ENCODE results near the gene FSD2. TPM values are rescaled to one million over a fixed set of nuclear protein-coding genes. Genes with fewer than 3 reads are reported as not detected.
A peak's percentile ranks its signal among the peaks of the same experiment; 100 is the strongest.

The FSD2 gene
- total and polyA plus RNA-seq, 9 of the 15 experiments (the other 6 are each of a cell fraction or from before 2014, with no cell fraction given), result 0.01 to 0.06 TPM; not detected in 7

- peak; percentile 14; the same call in 1 of the 2 replicates for TF ChIP-seq USF2 (CRISPR knock-in tag; IDR thresholded peaks at IDR 0.05)
- no peak for TF ChIP-seq TARDBP (IDR thresholded peaks at IDR 0.05)
- 0 out of 2 replicates have a peak, but pooled peaks have one; percentile 26 for TF ChIP-seq L3MBTL2 (IDR thresholded peaks at IDR 0.05)
- TF ChIP-seq ELF1 (tag; IDR thresholded peaks at IDR 0.05), result no peak
- peak; percentile 40 for TF ChIP-seq SMARCA4 (IDR thresholded peaks at IDR 0.05)
- TF ChIP-seq KAT7 (CRISPR knock-in tag; IDR thresholded peaks at IDR 0.05; ENCODE audit: borderline replicate concordance), result no peak
- no peak for TF ChIP-seq SRSF9 (IDR thresholded peaks at IDR 0.05; ENCODE audit: borderline replicate concordance, low read depth, low read length)
- no peak for TF ChIP-seq GABPA (tag; conservative IDR thresholded peaks at IDR 0.05; ENCODE audit: low read depth)
- TF ChIP-seq TSC22D4 (tag; IDR thresholded peaks at IDR 0.05), result no peak
- no peak for TF ChIP-seq TCFL5 (CRISPR knock-in tag; conservative IDR thresholded peaks at IDR 0.05)
- TF ChIP-seq NEUROD1 (IDR thresholded peaks at IDR 0.05; ENCODE audit: borderline replicate concordance, low read depth, low read length, partially characterized antibody), result no peak
- TF ChIP-seq PURB (CRISPR knock-in tag; IDR thresholded peaks at IDR 0.05; ENCODE audit: low read depth), result no peak
- TF ChIP-seq ZNF740 (CRISPR knock-in tag; IDR thresholded peaks at IDR 0.05), result no peak
- TF ChIP-seq ZNF740 (tag; IDR thresholded peaks at IDR 0.05), result no peak
- TF ChIP-seq CEBPB (tag; IDR thresholded peaks at IDR 0.05), result no peak
- no peak for TF ChIP-seq ZSCAN32 (CRISPR knock-in tag; IDR thresholded peaks at IDR 0.05)
- no peak for TF ChIP-seq XRCC5 (IDR thresholded peaks at IDR 0.05; ENCODE audit: low read depth, low read length)
- no peak for TF ChIP-seq EP400 (IDR thresholded peaks at IDR 0.05)
- peak; percentile 87 for TF ChIP-seq MYBL2 (IDR thresholded peaks at IDR 0.05; ENCODE audit: low read depth)
- no peak for TF ChIP-seq MYBL2 (CRISPR knock-in tag; IDR thresholded peaks at IDR 0.05; ENCODE audit: borderline replicate concordance)
- TF ChIP-seq BRF2 (IDR thresholded peaks at IDR 0.05; ENCODE audit: borderline replicate concordance, insufficient read depth, insufficient read length), result no peak
- TF ChIP-seq PREB (CRISPR knock-in tag; IDR thresholded peaks at IDR 0.05), result no peak
- TF ChIP-seq PRDM10 (IDR thresholded peaks at IDR 0.05; ENCODE audit: partially characterized antibody), result peak; percentile 16
Observed at GRCh38 chr15:82739086-82739485, 66.8 kb downstream of the FSD2 start (continued).
